GOT3 (cell line): ENCODE data around the gene ARHGAP5.

ENCODE experiments used
- DNase-seq: peaks from one replicate; lab custom pipeline; 2025; ENCODE audit warnings: mixed read lengths; lab: John Stamatoyannopoulos, UW

ARHGAP5 gene

GRCh38 chr14:32075672-32076277, 1.3 kb upstream of the ARHGAP5 start:
- DNase-seq, result no peak

- DNase-seq, result peak; percentile 30
Observed at GRCh38 chr14:32076278-32077080, 625 bp upstream of the ARHGAP5 start.

GRCh38 chr14:32078023-32078857, 1.1 kb downstream of the ARHGAP5 start:
- no peak for DNase-seq

GRCh38 chr14:32078858-32079216, 1.7 kb downstream of the ARHGAP5 start:
- DNase-seq, result no peak

GRCh38 chr14:32079264-32079663, 2.2 kb downstream of the ARHGAP5 start:
- no peak for DNase-seq

GRCh38 chr14:32080001-32080510, 3.0 kb downstream of the ARHGAP5 start:
- DNase-seq, result no peak

GRCh38 chr14:32081901-32082300, 4.8 kb downstream of the ARHGAP5 start:
- DNase-seq, result no peak

- no peak for DNase-seq
Observed at GRCh38 chr14:32083315-32083624, 6.2 kb downstream of the ARHGAP5 start.

GRCh38 chr14:32083789-32084188, 6.7 kb downstream of the ARHGAP5 start:
- DNase-seq, result no peak

- no peak for DNase-seq
Observed at GRCh38 chr14:32085182-32085844, 8.2 kb downstream of the ARHGAP5 start.

GRCh38 chr14:32085845-32086383, 8.8 kb downstream of the ARHGAP5 start:
- DNase-seq, result no peak

- no peak for DNase-seq
Observed at GRCh38 chr14:32087173-32087861, 10.2 kb downstream of the ARHGAP5 start.

GRCh38 chr14:32087907-32088306, 10.8 kb downstream of the ARHGAP5 start:
- no peak for DNase-seq

GRCh38 chr14:32090686-32091085, 13.6 kb downstream of the ARHGAP5 start:
- DNase-seq, result no peak

GRCh38 chr14:32099473-32099872, 22.4 kb downstream of the ARHGAP5 start:
- no peak for DNase-seq

GRCh38 chr14:32100175-32100574, 23.1 kb downstream of the ARHGAP5 start:
- no peak for DNase-seq

- DNase-seq, result no peak
Observed at GRCh38 chr14:32102152-32102787, 25.2 kb downstream of the ARHGAP5 start.

GRCh38 chr14:32102968-32103367, 25.9 kb downstream of the ARHGAP5 start:
- no peak for DNase-seq

- no peak for DNase-seq
Observed at GRCh38 chr14:32104308-32104707, 27.2 kb downstream of the ARHGAP5 start.

GRCh38 chr14:32104803-32105202, 27.7 kb downstream of the ARHGAP5 start:
- DNase-seq, result no peak
